Measurements from ENCODE around the gene TLR8. TPM values are rescaled to one million over a fixed set of nuclear protein-coding genes. Genes with fewer than 3 reads are reported as not detected.
A peak's percentile ranks its signal among the peaks of the same experiment; 100 is the strongest.

TLR8 gene
- total and polyA plus RNA-seq, 10 of the 15 experiments (the other 5 are each of a cell fraction or from before 2014, with no cell fraction given), result 0.04 TPM; not detected in 9

GRCh38 chrX:12946838-12947544 is 40.6 kb downstream of the TLR8 start (continued):
- no peak for TF ChIP-seq SUZ12 (IDR thresholded peaks at IDR 0.05; ENCODE audit: unreplicated experiment)
- peak; percentile 74 for TF ChIP-seq IKZF1 (conservative IDR thresholded peaks at IDR 0.05)

- no peak for DNase-seq (ENCODE audit: low read depth, low spot score)
- Histone ChIP-seq H3K9ac (ENCODE audit: control insufficient read depth, insufficient read depth, low read length) (peak overlapping the region; percentile 43), H3K27ac (ENCODE audit: control insufficient read depth, insufficient read depth) (peak overlapping the region; percentile 97), H3K4me2 (ENCODE audit: control insufficient read depth, insufficient read depth) (peak overlapping the region; percentile 76), H3K9me3 (replicated peaks; ENCODE audit: control insufficient read depth, insufficient read depth, low read length) (no peaks in the 10 kb centered on the region), H3K27me3 (replicated peaks in 1 of 2; ENCODE audit: control insufficient read depth in 2 of 2, insufficient read depth in 2 of 2, low read length in 1 of 2) (no peaks in the 10 kb centered on the region), H3K4me3 (no peak overlapping the region), H3K36me3 (ENCODE audit: control insufficient read depth in 2 of 2, insufficient read depth in 2 of 2, low read length in 1 of 2) (no peaks in the 10 kb centered on the region), H3K79me2 (ENCODE audit: control insufficient read depth, insufficient read depth, low read length) (peaks cover 30% of the 10 kb centered on the region), H3K4me1 (ENCODE audit: control insufficient read depth, insufficient read depth, low read length) (peaks cover 41% of the 10 kb centered on the region), H2AFZ (ENCODE audit: control insufficient read depth, low read depth, low read length) (no peak overlapping the region), H4K20me1 (ENCODE audit: control insufficient read depth, insufficient read depth) (no peaks in the 10 kb centered on the region)
- ChIA-PET CTCF (interaction anchor here (0.7 to 7.7 kb wide), 28 partner anchors 9 to 1084 kb away, joined by 3 to 312 read pairs (median 12); no protein-coding TSS in a partner anchor), RAD21 (ENCODE audit: unreplicated experiment) (interaction anchor here (1.0 to 15.5 kb wide), 23 partner anchors 9 to 698 kb away, joined by 3 to 549 read pairs (median 15); partner anchors contain the start of genes FAM9C and TMSB4X), POLR2A (interaction anchor here (1.0 to 7.2 kb wide), 15 partner anchors 10 to 540 kb away, joined by 3 to 63 read pairs (median 6); partner anchors contain the start of gene TMSB4X), SMC1A (ENCODE audit: uncharacterized antibody, unreplicated experiment) (interaction anchor here (0.8 to 18.8 kb wide), 18 partner anchors 10 to 542 kb away, joined by 3 to 632 read pairs (median 18); partner anchors contain the start of gene TMSB4X)
- 18% methylated on average over 5 of the region's 5 CpGs for WGBS (ENCODE audit: insufficient coverage, insufficient replicate concordance, low lambda C conversion rate, missing lambda C conversion rate)
- in situ Hi-C loops (cut with MboI), result loop anchor here (5.0 kb wide), 2 partner anchors 55 to 530 kb away; no protein-coding TSS in a partner anchor
- intact Hi-C loops (cut with micrococcal nuclease; ENCODE audit: unreplicated experiment), result loop anchor here (1.0 to 10.0 kb wide), 8 partner anchors 53 to 717 kb away; no protein-coding TSS in a partner anchor
- BruUV-seq (replicated peaks), result no TSS peak
- no peak for FAIRE-seq
- ATAC-seq, result peak; percentile 11
- TF ChIP-seq ZBTB4 (CRISPR knock-in tag; IDR thresholded peaks at IDR 0.05) (no peak), TBL1XR1 (IDR thresholded peaks at IDR 0.05; ENCODE audit: low read depth, low read length) (no peak), ZNF24 (IDR thresholded peaks at IDR 0.05) (no peak), CREM (IDR thresholded peaks at IDR 0.05; ENCODE audit: low read depth) (0 out of 2 replicates have a peak, but pooled peaks have one; percentile 27), BCL11A (IDR thresholded peaks at IDR 0.05; ENCODE audit: low read depth, low read length) (peak; percentile 63), RBBP5 (conservative IDR thresholded peaks at IDR 0.05) (no peak), EZH2 (IDR thresholded peaks at IDR 0.05; ENCODE audit: borderline replicate concordance, control insufficient read depth, low read depth, low read length) (no peak), YY1 (IDR thresholded peaks at IDR 0.05; ENCODE audit: low read depth, low read length) (no peak), ETV6 (conservative IDR thresholded peaks at IDR 0.05 in 1 of 2, IDR thresholded peaks at IDR 0.05 in 1 of 2; ENCODE audit: borderline replicate concordance in 1 of 2, low read depth in 1 of 2) (0 out of 4 replicates have a peak, but pooled peaks of 1 of the 2 experiments have one; percentile 15), POLR2A (IDR thresholded peaks at IDR 0.05; ENCODE audit: low read depth, low read length) (no peak), PRDM15 (CRISPR knock-in tag; IDR thresholded peaks at IDR 0.05) (no peak)
These were observed 41.3 kb downstream of the TLR8 start for GRCh38 chrX:12947545-12948235.
